Cerebellar cortex (tissue), 1 donor: Measurements from ENCODE around the gene ACOX2.

Experiments used
- DNase-seq: peaks from one replicate; pipeline ENCODE4 v3.0.0-alpha.2; 2015; ENCODE audit warnings: low spot score

The ACOX2 gene

DNA sequence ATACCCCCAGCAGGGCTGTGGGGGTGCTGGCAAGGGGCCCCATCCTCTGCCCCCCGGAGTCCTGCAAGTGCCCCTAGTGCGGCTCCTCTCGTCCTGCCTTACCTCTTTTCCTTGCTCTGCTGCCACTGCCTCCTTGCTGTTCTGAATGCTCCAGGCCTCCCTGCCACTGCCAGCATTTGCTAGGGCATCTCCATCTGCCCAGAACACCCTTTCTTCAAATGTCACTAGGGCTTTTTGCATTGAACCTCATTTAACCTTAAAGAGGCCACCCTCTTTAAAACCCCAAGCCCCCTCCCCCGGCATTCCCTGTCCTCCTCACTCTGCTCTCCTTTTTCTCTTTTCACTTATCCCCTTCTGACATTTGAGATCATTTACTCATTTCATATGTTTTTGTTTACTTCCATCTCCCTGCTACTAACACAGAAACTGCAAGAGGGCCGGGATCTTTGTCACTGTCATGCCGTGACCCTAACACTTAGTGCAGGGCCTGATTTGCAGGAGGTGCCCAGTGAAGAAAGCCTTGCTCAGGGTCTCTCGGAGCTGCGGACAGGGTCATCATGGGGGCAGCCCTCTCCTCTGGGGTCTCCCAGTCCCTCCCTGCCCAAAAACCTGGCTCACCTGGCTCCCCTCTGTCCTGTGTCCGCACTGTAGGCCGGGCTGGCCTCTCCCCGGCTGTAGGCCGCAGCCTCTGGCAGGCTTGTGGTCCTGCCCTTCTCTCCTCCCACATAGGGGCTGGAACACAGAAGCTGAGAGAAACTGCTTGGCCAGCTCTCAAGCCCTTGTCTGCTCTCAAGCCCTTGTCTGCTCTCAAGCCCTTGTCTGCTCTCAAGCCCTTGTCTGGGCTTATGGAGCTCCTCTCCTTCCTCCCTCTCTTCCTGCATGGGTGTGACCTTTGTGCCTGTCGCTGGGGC is at the start of gene ACOX2:
Gene ACOX2, minus strand, starts transcription at position 690 of the 911 bp plus-strand sequence. CDS start 2,084 bp downstream, outside the sequence.
- peak; percentile 67 for DNase-seq

DNA sequence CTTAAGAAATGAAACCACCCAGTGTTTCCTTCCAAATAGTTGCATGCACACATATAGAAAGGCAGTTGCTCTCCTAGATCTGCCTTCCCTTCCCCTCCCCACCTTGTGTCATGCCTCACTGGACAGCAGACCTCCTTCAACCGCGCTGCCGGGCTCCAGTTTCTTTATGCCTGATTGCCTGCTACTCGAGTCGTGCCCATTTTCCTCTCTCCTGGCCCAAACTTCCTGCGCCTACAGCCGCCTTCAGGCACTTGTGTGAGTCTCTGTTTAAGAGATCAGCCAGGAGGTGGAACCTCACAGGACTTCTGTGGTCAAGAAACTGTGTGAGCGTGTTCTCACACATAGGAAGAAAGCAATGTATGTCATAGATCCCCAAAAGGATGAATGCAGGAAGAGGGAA is 49.0 kb upstream of the ACOX2 start:
- DNase-seq = peak; percentile 38

- peak; percentile 52 for DNase-seq
Observed at GRCh38 chr3:58585005-58585786, 48.2 kb upstream of the ACOX2 start.

- DNase-seq = no peak
Observed at GRCh38 chr3:58584690-58585004, 47.7 kb upstream of the ACOX2 start.

GRCh38 chr3:58581328-58582091 is 44.5 kb upstream of the ACOX2 start:
- peak; percentile 20 for DNase-seq

GRCh38 chr3:58580826-58581327 is 43.9 kb upstream of the ACOX2 start:
- DNase-seq = no peak

DNA sequence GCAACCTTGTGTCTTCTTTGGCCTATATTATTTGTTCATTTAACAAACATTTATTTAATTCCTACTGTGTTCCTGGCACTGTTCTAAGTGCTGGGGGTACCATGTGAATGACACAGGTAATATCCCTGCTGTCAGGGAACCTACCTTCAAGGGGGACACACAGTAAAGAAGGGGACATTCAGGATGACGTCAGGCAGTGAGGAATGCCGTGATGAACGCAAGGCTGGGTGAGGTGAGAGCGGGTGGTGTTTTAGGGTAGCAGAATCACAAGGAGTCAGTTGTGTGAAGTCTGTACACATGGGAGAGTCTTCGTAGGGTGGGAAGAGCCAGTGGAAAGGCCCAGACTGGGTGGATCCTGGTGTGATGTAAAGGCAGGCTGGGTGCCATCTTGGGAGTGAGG is 41.9 kb upstream of the ACOX2 start:
- no peak for DNase-seq

DNA sequence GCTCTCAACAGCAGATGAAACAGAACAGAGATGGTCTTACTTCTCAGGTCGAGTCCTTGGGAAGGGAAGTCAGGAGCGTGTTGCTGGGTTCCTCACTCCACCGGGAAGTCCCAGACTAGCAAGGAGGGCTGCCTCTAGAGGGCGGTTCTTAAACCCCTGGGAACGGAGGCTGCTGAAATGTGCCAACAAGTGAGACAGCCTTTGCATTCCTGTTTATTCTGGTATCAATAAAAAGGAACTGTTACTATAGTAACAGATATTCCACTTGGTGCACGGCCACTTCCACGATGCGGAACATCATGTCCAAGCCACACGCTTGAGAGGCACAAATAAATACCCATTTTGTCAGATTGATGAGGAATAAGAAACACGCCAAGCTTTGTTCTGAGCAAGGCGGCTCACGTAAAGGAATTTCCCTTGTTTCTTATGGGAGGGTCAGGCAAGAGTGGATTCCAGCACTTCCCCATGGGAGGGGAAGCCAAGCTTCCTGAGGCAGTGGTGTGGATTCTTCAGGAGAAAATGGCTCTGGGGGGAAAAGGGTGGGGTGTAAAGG is 40.4 kb upstream of the ACOX2 start, which contains the start of gene FAM107A:
Gene FAM107A, minus strand, starts transcription at position 123 of the 553 bp plus-strand sequence. CDS start 7,531 bp downstream, outside the sequence.
- DNase-seq = peak; percentile 55

- DNase-seq = peak; percentile 52
Observed at GRCh38 chr3:58576716-58577115, 39.7 kb upstream of the ACOX2 start.

DNA sequence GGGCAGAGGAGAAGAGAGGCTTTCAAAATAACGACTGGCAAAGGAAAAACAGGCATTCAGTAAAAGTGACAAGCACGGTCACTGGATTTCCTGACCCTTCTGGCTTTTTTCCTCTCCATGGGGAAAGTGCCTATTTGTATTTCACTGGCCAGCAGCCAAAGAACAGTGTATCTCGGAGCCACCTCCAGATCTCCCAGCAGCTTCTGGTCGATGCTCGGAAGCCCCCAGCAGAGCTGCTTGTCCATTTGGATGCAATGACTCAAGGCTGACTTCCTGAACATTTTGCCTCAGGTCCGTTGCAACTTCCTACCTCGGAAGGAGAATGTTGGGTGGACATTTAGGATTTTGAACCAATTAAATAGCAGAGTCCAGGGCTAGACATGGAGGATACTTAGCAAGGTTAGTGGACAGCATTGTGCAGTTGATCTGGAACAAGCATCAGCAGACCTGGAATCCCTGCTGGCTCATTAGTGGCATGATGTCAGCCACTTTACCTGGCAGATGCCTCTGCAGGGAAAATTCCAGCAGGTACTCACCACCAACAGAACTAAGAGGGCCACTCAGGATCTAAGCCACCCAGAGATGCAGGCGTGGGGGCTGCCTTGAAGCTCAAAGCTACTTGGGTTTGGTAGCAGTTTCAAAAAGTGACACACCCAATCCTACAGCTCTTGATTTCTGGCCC is 39.1 kb upstream of the ACOX2 start:
- DNase-seq = peak; percentile 88

- no peak for DNase-seq
Observed at GRCh38 chr3:58574682-58575081, 37.7 kb upstream of the ACOX2 start.

DNA sequence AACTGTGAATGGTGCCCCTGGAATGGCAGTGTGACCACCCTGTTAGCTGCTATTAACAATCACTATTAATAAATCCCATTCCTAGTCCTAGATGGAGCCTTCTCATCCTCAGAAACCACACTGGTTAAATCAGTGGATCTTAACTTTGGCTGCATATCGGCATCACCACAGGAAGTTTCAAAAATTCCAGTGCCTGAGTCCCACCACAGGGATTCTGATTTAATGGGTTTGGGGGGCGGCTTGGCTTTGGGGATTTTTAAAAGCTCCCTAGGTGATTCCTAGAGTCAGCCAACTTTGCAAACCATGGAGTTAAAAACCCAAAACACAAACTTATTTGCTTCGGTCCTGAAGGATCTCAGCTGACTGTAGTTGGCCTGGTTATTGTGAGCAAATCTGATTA is 37.1 kb upstream of the ACOX2 start:
- DNase-seq = no peak

DNA sequence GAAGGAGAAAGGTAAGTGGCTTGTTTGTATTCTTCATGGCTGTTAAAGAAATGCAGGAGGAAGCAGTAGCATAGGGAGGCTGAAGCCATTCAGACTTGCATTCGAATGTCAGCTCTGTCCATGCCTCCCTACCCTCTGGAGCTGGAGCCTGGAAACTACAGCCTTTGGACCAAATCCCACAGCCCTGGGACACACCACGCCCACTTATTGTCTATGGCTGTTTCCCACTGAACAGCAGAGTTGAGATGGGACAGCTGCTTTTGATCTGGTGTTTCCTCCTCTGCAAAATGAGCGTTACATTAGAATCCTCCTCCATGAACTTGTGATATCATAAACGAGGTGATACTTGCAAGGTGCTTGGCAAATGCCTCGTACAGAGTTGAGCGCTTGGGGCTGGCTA is 36.6 kb upstream of the ACOX2 start:
- no peak for DNase-seq

- DNase-seq = no peak
Observed at GRCh38 chr3:58572634-58573230, 35.7 kb upstream of the ACOX2 start.

DNA sequence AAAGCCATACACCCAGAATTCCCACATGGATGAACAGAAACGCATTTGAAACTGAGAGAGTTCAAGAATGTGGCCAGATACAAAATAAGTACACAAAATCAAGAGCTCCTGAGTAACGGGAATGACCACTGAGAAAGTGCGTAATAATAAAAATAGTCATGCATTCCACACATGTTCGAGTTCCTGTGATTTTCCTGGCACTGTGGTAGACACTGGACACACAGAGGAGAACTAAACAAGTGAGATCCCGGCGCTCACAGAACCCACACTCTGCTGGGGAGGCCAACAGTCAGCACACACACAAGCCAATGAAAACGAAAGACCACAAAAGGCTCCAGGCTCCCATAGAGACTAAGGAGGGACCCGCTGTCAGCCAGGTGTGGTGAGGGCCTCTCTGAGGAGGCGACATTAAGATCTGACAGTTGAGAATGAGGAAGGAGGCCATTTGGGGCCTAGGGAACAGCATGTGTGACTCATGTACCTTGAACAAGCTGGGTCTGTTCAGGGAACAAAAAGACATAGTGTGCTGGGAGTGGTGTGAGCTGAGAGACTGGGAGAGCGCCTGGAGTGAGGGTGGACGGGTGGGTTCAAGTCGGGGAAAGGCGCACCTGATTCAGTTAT is 35.1 kb upstream of the ACOX2 start:
- no peak for DNase-seq

DNA sequence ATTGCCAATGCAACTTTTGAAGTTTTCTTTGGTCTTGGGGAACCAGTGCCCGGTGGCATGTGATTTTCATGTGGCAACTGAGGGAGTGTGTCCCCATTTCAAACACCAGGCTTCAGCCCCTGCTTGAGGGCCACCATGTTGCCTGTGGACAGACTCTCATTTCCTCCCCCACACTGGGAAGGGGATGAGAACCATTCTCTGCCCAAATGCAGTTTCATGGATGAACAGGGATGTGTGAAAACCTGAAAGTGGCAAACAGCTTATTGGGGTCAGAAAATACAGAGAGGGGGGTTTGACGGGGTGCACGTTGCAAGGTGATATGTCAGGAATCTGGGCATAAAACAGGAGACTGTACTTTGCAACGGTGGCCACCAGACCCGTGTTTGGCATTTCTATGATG is 33.9 kb upstream of the ACOX2 start:
- DNase-seq = no peak

DNA sequence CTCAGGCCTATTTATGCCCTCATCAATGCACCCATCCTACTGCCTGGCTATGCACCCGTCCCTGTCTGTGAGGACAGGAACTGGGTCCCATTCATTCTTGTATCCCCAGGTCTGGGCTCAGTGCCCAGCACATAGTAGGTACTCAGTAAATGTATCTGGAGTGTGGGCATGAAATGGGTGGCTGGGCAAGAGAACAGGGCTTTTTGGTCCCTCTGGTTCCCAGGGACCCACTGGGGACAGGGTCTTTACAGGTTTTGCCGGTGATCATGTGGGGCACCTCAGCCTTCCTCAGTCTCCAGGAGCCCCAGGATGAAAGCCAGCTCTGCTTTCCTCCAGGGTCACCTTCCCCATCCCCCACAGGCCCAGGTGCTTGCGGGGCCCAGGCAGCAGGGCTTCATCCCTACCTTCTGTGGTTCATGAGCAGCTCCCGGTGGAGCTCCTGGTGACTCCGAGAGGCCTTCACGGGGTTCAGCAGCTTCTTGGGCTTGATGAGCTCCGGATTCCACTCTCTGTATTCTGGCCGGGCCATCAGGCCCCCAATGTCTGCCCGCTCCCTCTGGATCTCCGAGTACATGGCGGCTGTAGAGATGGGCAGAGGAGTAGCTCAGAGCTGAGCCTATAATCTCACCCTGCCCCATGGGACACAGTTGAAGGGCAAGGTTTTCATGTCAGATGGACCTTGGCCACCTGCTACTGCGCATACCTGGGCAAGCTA is 32.5 kb upstream of the ACOX2 start:
- no peak for DNase-seq

DNA sequence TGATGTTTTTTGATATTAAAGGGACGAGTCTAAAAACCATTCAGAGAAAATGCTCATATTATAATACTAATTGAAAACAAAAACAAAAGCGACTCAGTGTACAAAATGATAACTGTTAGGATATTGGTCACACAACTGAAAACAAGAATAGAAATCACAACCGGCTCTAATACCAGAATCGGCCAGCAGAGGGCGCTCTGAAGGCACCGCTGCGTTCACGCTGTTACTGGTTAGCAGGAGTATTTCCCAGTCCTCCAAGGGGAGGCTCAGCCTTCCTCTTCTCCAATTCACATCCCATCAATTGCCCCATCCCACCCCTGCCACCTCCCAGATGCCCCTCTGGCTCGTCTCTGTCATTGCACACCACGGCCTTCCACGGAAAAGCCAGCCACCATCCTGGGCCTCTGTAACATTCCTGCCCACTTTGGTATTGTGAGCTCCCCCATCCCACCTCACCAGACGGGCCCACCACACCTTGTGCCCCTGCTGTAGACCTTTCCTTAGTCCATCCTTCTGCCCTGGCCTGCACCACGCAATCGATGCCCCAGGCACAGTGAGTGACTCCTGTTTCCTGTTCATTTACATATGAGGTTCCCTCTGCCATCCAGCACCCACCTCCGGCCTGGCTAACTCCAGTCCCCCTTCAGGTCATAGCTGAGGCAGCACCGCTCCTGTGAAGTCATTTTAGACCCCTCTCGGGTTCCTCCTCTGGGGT is 31.7 kb upstream of the ACOX2 start:
- DNase-seq = peak; percentile 82

GRCh38 chr3:58567251-58567515 is 30.2 kb upstream of the ACOX2 start:
- DNase-seq = no peak
